ENCODE measurements around the gene SYNE4.
"Not testable (repeated sequence)": the region's sequence is repeated elsewhere in the genome, so short reads cannot be mapped to it uniquely, and the experiment has no call there.

Gene SYNE4

DNA sequence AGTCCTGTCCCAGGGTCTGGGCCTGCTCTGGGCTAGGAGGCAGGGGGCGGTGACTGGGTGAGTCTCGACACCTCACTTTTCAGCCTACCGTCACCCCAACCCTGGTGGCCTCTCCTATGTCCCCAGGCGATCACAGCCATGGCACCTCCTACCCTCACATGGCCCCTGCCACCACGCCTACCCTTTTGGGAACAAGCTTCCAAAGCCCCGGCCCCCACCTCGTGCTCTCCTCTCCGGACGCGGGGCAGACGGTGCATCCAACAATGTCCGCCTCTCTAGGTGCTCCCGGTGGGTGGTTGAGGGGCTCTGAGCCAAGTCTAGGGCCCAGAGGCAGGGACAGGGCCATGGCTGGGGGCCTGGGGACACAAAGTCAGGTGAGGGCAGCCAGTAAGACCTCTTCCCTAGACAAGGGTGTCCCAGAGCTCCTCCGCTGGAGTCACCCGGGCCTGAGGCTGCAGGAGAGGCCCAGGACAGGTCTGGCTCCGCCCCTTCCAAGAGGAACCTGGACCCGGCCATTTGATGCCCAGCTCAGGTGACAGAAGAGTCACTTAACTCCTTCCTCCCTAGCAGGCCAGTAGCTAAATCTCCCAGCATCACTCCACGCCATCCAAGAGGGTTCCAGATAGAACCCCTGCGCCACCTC is at the start of gene SYNE4:
Gene SYNE4 (minus strand): TSS at position 478 of the 643 bp plus-strand sequence. CDS start 132 bp downstream, at position 346.
- DNase-seq, result no peak

GRCh38 chr19:36054733-36055686 is 46.4 kb upstream of the SYNE4 start, which contains the start of gene WDR62:
TSS of gene WDR62 (plus strand) at chr19:36054897. CDS start at chr19:36054972, 75 bp downstream.
- peak; percentile 96 for DNase-seq

- DNase-seq, result peak; percentile 100
Measured at GRCh38 chr19:36054119-36054732, 45.6 kb upstream of the SYNE4 start, which contains the start of gene THAP8. TSS of gene THAP8 (minus strand) at chr19:36054285. CDS start at chr19:36054217, 68 bp downstream.

DNA sequence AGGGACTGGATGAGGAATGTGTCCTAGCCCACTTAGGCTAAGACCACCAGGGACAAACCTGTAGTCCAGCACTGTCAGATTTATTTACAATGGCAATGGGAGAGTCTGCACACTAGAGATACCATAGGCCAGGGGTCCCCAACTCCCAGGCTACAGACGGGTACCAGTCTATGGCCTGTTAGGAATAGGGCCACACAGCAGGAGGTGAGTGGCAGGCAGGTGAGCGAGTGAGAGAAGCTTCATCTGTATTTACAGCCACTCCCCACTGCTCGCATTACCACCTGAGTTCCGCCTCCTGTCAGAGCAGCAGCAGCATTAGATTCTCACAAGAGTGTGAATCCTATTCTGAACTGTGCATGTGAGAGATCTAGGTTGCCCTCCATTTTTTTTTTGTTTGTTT is 43.0 kb upstream of the SYNE4 start:
- no peak for DNase-seq

- DNase-seq, result no peak
Measured at GRCh38 chr19:36051236-36051635, 42.6 kb upstream of the SYNE4 start.

DNA sequence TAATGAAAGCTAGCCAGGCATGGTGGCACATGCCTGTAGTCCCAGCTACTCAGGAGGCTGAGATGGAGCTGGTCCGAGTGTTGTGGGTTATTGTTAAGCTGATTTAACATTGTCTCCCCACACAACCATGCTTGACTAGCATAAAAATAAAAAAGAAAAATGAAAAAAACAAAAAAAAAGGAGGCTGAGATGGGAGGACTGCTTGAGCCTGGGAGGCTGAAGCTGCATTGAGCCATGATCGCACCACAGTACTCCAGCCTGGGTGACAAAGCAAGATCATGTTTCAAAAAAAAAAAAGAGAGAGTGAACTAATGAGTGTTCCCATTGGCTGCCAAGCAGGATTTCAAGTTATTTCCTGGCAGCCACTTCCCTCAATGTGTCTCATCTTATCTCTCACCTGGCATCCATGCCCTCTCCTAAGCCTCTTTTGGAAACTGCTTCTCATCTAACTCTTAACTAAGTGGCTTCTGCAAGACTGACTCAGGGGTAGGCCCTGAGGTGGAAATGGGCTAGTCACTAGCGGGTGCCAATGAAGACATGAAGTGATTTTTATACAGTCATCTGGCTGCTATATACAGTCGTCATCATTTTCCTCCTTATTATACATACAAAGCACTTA is 40.6 kb upstream of the SYNE4 start:
- no peak for DNase-seq

DNA sequence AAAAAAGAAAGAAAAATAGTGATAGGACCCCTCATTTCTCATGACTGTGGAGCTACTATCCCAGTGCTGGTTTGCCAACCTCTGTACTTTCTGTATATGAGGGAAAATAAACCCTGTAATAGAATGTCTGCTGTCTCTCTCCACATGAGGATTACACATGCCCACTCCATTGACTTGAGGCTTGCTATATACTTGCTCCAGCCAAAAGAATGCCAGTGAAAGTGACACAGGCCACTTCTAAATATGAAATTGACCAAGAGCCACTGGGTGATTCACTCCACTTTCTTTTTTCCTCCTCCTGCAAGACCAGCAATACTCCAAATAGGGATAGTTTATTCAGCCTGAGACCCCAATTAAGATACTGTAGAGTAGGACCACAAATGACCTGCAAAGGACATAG is 39.2 kb upstream of the SYNE4 start:
- no peak for DNase-seq

GRCh38 chr19:36046443-36047050 is 37.9 kb upstream of the SYNE4 start:
- DNase-seq, result no peak

DNA sequence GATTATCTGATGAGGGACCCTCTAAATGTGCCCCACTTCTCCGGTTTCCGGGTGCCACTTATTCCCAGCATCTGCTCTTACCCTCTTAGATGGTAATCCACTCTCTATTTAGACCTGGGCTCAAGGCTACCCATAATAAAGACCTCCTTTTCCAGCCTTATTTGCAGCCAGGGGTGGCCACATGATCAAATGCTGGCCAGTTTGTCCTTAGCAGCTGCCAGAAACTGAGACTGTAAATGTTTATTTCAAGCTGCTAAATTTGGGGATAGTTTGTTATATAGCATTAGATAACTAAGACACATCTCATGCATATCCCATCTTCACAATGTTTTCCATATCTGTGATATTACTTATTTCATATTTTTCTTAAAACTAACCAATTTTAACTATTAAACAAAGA is 35.3 kb upstream of the SYNE4 start:
- DNase-seq, result no peak

- DNase-seq, result no peak
Measured at GRCh38 chr19:36041831-36042230, 33.2 kb upstream of the SYNE4 start.

- DNase-seq, result not testable (repeated sequence)
Measured at GRCh38 chr19:36041092-36041491, 32.5 kb upstream of the SYNE4 start.

DNA sequence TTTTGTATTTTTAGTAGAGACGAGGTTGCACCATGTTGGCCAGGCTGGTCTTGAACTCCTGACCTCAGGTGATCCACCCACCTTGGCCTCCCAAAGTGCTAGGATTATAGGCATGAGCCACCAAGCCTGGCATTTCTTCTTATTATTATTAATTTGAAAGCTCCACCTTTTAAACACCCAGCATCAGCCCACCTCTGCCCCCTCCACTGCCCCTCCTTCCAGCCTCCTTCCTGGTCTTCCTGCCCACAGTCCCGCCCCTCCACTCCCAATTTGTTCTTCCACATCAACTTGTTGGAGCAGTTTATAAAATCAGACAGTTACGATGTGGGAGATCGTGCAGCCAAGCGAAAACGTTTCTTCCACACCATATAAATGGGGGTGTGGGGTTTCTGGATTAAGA is 31.9 kb upstream of the SYNE4 start:
- DNase-seq, result no peak

- DNase-seq, result peak; percentile 88
Measured at GRCh38 chr19:36032251-36033104, 23.9 kb upstream of the SYNE4 start, which contains the start of gene CLIP3. TSS of gene CLIP3 (minus strand) at chr19:36032873. CDS start at chr19:36032357, 516 bp downstream.

DNA sequence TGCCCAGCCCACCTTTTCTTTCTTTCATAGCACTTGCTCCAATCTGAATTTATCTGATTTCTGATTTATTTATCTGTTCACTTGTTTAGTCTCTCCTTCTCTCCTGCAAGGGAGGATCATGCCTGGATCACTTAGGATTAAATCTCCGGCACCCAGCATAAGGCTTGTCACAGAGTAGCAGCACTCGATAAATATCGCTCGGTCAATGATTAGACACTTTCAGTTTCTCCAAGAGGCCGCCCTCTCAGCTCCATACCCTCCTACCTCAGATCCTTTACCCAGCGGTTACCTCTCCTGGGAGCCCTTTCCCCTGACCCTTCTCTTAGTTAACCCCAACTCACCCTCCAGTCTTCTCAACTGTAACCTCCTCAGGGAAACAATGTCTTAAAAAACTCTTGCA is 22.7 kb upstream of the SYNE4 start:
- DNase-seq, result no peak

GRCh38 chr19:36030264-36031148 is 21.9 kb upstream of the SYNE4 start:
- DNase-seq, result no peak

- DNase-seq, result no peak
Measured at GRCh38 chr19:36028313-36029041, 19.9 kb upstream of the SYNE4 start.

- DNase-seq, result no peak
Measured at GRCh38 chr19:36027696-36028095, 19.1 kb upstream of the SYNE4 start.

DNA sequence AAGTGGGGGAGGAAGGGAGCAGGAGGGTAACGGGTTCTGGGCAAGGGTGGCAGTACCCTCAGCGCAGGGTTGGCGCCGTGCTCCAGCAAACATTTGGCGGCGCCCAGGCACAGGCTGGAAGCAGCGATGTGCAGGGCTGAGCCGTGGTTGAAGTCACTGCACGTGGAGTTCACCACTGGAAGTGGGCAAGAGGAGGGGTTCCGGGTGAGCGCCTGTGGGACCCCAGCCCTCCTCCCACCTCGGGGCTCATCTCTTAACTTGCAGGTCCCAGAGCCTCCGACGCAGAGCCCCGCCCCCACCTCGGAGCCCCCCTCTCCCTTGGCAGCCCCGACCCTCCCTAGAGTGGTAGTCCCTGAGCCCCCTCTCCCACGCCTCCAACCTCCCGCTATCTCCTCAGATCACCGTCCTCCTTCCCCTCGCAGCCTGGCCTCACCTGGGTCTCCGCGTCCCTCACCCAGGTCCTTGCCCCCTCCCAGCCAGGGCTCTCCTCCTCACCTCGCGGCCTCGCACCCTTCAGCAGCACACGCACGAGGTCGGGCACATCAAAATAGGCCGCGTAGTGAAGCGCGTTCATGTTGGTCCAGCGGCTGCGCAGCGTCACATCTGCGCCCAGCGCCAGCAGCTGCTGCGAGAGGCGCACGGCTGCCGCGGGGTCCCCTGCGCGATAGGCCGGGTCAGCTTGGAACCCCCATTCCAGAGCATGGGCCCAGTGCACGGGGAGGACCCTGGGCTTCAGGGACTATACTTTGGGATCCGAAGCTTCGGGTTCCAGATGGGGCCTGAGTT is 17.7 kb upstream of the SYNE4 start:
- DNase-seq, result no peak

- peak; percentile 2 for DNase-seq
Measured at GRCh38 chr19:36025541-36025940, 16.9 kb upstream of the SYNE4 start.

All from left hindlimb (tissue), 1 donor.